Right ventricle myocardium superior (tissue), 1 donor: ENCODE data around the gene TBL3. TPM values are rescaled to one million over a fixed set of nuclear protein-coding genes. Genes with fewer than 3 reads are reported as not detected.
A peak's percentile ranks its signal among the peaks of the same experiment; 100 is the strongest.

Experiments
- ATAC-seq: fragments of 200-7000 bp; cut with Tn5 transposase; one replicate; pipeline ENCODE4 v1.9.1; 2020; ENCODE audit warnings: mild to moderate bottlenecking; ENCODE audit not compliant: poor library complexity
- DNase-seq: peaks from one replicate; pipeline ENCODE4 v3.0.0-alpha.2; 2020
- intact Hi-C: fragments of 100-400 bp; cut with DNase I; formaldehyde crosslinking; loops from one replicate; pipeline ENCODE4 v1.11.2; 2022
- total RNA-seq: library from RNA; stranded (reverse); fragmentation: NEBNext Ultra II Directional; extraction: Animal tissue kit (Norgen Biotek cat#: 25700); gene quantifications from one replicate; pipeline ENCODE4 v1.2.1, GENCODE V29; 2021
- donor health status: DM: no; HTN: yes; CAD: no; lungs with severe emphysema.

Gene TBL3
- total RNA-seq, 1 donor from 2014 or later = 20.3 TPM

DNA sequence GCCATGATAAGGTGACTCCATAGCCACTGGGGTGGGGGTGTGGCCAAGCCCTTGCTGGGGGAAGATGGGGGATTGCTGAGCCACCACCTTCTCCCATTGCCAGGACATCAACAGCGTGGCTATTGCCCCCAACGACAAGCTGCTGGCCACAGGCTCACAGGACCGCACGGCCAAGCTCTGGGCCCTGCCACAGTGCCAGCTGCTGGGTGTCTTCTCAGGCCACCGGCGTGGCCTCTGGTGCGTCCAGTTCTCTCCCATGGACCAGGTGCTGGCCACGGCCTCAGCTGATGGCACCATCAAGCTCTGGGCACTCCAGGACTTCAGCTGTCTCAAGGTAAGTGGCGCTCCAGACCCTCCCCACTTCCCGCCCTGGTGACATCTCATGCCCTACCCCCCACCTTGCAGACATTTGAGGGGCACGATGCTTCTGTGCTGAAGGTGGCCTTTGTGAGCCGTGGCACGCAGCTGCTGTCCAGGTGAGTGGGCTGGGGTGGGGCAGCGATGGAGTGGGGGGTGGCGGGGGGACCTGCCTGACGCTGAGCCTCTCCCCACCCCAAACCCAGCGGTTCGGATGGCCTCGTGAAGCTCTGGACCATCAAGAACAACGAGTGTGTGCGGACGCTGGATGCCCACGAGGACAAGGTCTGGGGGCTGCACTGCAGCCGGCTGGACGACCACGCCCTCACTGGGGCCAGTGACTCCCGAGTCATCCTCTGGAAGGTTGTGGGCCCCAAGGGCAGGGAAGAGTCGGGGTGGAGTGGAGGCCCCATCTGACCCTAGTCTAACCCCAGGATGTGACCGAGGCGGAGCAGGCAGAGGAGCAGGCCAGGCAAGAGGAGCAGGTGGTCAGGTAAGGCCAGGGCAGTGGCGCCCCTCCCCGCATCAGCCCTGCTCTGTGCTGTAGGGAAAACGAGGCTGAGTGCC lies 5.4 kb downstream of the TBL3 start:
- intact Hi-C loops = no loop called here
- no peak for DNase-seq
- ATAC-seq = no peak

DNA sequence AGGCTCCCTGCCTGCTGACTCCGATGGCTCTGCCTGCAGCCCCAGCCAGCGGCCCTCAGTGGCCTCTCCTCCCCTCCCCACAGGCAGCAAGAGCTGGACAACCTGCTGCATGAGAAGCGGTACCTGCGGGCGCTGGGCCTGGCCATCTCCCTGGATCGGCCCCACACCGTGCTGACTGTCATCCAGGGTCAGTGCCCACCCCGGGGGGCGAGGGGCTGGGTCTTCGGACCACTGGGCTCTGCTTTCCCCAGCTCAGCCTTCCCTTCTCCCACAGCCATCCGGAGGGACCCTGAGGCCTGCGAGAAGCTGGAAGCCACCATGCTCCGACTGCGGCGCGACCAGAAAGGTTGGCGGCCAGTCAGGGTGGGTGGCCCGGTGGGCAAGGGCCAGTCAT lies 6.0 kb downstream of the TBL3 start:
- ATAC-seq (no peak), DNase-seq (no peak)
- intact Hi-C loops = no loop called here

DNA sequence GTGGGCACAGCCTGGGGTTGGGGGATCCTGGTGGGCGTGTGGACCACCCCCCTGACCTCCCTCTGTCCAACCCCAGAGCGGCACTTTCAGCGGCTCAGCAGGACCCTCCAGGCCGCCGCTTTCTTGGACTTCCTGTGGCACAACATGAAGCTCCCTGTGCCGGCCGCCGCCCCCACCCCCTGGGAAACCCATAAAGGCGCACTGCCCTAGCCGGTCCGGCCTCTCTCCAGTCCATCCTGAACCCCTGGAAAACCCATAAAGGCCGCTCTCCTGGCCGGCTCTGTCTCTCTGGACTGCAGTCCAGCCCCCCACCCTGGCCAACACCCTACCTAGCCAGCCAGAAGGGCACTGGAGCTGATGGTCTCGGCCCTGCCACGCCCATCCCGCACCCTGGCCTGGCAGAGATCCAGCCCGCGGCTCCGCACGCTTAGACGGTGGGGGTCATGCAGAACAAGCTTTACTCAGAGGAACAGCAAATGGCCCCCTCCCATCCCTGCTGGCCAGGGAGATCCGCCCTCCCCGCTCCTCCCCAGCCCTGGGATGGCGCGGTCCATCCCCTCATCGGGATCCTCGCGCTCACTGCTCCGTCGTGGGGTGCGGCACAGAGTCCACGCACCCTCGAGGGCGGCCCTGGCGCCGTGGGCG lies 6.7 kb downstream of the TBL3 start:
- intact Hi-C loops = no loop called here
- ATAC-seq = no peak
- DNase-seq = no peak

DNA sequence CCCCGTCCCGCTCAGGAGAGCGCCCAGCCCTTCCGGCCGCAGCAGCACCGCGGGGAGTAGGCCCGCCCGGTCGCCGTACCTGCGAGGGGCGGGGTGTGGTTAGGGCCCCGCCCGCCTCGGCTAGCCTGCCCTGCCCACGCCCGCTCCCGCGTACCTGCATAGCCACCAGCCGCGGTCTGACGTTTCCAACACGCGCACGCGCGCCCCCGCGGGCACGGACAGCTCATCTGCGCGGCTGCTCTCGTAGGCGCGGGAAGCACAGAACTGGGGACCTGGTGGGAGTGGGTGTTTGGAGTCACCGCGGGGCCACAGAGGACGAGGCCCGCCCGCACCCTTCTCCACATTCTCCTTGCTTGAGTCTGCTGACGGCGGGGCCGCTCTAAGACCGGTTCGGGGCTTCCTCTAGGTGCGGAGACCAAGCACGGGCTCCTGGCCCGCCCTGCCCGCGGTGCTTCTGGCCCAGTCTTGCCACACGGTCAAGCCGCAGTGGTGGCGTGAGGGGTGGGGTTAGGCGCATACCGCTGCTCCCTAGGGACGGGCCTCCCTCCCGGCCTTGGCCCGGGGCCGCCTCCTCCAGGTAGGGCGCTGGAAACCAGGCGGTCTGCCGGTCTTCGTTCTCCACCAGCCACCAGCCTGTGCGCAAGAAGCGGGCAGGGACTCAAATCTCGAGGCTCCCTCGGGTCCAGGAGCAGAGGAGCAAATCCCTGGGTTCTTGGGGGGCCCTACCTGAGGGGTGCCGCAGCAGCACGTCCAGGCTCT lies 7.6 kb downstream of the TBL3 start:
- intact Hi-C loops = no loop called here
- DNase-seq (no peak), ATAC-seq (no peak)

DNA sequence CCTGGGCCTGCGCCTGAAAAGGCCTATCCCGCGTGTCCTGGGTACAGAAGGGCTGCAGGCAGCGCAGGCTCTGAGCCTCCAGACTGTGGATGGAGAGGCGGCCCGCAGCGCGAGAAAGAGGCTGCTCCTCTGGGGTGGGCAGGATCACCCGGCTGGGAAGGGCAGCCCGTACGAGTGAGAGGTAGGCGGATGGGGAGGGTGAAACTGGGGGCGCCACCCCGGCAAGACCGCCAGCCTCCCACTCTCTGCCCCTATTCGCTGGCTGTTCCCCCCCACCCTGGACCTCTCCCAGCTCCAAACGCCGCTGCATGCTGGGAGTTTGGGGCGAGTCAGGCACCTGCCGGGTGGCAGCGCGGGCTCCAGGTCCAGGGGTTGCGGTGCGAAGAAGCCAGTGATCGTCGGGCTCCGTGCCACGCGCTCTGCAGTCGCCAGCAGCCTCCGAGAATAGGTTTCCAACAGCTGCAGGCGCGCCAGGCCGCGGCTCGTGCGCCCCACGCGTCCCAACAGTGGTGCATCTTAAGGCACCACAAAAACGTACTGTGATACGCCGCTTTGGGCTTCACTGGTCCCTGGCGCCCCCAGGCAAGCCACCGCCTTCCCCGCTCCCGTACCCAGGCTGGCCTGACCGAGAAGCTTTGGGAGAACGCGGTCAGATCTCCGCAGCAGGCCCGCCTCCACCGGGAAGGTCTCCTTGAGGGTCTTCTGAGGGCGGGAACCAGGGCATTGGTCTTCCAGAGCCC lies 8.3 kb downstream of the TBL3 start:
- intact Hi-C loops = no loop called here
- ATAC-seq (no peak), DNase-seq (no peak)

DNA sequence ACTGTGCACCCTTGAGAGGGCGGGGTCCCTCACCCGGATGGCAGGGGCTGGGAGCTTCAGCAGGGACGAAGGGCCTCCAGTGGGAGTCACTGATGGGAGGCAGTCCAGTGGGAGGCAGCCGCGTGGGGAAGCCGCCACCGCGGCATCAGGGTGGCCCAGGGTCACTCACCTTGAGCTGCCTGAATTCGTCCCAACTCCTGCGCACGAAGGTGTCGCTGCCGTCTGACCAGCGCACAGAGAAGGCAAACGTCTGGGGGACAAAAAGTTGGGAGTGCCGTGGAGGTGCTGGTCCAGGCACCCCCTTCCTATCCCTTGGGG lies 8.9 kb downstream of the TBL3 start:
- ATAC-seq (no peak), DNase-seq (no peak)
- intact Hi-C loops = no loop called here

DNA sequence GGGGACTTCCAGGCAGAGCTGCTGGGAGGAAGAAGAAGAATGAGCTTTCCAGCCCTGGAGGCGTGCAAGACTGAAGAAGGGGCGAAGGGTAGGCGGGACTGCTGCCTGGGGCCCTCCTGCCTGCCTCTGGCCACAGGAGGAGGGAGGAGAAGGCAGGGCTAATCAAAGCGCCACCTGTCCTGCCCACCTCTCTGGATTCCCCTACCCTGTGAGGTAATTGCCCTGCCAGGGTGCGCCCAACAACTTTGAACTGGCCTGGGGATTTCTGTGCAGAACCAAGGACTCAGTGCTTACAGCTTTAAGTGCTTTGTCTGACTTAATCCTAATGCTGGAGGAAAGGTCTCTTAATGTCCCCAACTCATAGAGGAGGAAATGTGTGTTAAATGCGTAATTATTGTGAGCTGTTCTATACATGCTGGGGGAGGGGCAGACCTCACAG lies 9.6 kb downstream of the TBL3 start, which contains the start of gene NOXO1:
Gene NOXO1, minus strand, starts transcription at position 72 of the 439 bp plus-strand sequence. CDS start 290 bp downstream, outside the sequence.
- DNase-seq (no peak), ATAC-seq (no peak)
- intact Hi-C loops = no loop called here

DNA sequence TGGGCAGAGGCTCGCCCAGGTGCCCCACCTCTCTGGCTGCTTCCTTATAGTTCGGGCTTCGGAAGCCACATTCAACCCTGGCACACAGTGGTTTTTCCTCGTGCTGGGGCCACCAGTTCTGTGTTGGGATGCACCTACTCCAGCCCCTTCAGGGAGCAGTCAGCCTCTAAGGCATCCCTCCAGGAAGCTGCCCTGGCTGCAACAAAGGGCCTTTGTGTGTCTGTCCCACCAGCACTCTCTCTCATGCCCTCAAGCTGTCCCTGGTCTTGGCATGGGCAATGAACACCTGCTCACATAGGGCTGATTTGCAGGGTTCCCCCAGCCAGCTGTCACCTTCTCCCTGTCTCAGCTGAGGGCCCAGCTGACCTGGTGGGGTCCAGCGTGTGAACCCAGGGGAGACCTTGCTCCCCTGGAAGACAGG lies 10.2 kb downstream of the TBL3 start:
- no peak for DNase-seq
- no peak for ATAC-seq
- intact Hi-C loops = no loop called here

DNA sequence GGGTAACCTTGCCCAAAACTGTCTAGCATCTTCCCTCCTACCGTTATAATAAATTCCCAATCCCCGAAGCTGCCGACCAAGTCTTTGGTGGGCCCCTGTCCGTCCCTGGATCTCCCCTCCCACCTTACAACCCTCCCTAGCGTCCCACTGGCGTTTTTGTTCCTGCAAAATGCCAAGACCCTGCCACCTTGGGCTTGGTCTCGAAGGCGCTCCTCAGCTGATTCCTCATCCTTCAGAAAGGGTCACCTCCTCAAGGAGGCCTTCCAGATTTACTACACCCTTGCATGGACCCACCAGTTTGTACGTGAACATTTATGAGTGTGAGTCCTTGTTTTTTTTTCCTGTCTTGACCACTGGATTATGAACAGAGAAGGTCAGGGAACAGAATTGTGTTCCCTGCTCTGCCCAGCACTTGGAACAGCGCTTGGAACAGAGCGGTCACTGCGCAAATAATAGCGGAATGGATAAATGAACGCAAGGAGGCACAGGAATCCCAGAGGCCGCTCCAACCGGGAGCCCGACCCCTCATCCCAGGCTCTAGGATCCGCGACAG lies 11.2 kb downstream of the TBL3 start:
- intact Hi-C loops = no loop called here
- no peak for ATAC-seq
- no peak for DNase-seq

DNA sequence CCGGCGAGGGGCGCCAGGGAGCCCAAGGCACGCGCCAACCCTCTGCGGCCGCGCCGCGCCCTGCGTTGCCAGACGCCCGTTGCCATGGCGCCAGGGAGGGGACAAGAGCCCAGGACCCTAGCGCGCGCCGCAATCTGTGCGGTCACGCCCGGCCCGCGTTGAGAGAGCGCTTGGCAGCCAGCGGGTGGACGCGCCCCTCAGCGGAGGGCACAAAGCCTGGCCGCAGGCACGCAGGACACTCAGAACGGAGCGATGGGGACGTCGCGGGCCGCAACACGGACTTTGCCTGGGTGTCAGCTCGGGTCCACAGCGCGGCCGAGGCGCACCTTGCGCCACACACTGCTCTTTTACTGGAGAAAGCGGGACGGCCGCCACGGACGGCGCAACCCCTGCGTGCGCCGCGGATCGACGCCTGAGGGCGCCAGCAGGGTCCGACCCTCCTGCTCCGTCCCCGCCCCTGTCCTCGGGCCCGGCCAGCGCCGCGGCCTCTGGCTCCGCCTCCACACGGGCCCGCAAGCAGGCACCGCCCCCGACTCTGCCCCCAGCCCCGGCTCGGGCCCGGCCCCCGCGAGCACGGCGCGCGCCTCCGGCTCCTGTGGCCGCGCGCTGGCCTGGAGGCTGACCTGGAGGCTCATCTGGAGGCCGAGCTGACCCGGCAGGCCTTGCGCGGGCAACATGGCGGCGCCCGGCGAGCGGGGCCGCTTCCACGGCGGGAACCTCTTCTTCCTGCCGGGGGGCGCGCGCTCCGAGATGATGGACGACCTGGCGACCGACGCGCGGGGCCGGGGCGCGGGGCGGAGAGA lies 11.9 kb downstream of the TBL3 start, which contains the start of gene GFER:
Gene GFER, plus strand, starts transcription at position 650 of the 803 bp plus-strand sequence. Its CDS starts 26 bp downstream, at position 676.
- peak; percentile 95 for DNase-seq
- ATAC-seq = peak; percentile 96
- intact Hi-C loops = no loop called here

DNA sequence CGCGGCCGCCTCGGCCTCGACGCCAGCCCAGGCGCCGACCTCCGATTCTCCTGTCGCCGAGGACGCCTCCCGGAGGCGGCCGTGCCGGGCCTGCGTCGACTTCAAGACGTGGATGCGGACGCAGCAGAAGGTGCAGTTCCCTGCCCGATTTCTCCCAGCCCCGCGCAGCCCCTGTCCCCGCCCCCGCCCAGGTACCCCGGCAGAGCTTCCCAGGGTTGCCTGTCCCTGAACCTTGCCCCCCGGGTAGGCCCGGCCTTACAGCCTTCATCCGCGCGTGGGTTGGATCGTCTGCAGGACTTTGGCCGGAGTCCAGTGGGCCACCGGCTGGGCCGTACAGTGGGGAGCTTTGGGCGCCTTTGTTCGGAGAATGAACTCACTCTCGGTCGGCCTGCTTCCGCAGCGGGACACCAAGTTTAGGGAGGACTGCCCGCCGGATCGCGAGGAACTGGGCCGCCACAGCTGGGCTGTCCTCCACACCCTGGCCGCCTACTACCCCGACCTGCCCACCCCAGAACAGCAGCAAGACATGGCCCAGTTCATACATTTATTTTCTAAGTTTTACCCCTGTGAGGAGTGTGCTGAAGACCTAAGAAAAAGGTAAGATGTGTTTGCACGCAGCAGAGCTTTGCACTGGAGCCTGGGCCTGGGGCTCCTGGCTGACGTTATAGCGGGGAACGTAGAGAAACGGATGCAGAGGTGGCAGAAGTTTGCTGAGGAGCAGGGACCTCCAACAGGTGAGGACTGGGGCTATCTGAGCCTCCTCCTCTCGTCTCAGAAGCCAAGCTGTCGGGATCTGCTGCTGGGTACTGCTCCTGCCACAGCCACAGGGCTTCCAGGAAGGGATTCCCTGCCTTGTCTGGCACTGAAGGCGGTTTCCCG lies 12.7 kb downstream of the TBL3 start:
- no peak for DNase-seq
- peak; percentile 3 for ATAC-seq
- intact Hi-C loops = no loop called here

DNA sequence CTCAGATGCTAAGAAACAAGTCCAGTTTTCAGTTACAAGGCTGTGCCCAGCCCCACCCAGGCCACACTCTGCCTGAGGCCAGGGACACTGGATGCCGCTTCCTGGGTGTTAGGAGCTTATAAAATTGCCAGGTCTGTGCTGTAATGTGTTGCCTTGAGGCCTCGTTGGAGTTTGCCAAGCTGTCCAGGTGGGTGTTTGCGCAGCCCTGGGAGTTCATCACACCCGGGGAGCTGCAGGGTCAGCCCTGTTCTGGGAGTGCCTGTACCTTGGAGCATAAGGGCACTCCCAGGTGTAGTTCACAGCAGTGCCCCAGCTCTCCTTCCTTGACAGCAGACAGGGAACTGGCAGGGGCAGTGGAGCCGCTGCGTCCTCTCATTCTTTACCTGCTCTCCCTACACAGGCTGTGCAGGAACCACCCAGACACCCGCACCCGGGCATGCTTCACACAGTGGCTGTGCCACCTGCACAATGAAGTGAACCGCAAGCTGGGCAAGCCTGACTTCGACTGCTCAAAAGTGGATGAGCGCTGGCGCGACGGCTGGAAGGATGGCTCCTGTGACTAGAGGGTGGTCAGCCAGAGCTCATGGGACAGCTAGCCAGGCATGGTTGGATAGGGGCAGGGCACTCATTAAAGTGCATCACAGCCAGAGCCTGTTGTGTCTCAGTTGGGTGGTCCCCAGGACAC lies 13.8 kb downstream of the TBL3 start:
- DNase-seq (no peak), ATAC-seq (no peak)
- intact Hi-C loops = no loop called here

DNA sequence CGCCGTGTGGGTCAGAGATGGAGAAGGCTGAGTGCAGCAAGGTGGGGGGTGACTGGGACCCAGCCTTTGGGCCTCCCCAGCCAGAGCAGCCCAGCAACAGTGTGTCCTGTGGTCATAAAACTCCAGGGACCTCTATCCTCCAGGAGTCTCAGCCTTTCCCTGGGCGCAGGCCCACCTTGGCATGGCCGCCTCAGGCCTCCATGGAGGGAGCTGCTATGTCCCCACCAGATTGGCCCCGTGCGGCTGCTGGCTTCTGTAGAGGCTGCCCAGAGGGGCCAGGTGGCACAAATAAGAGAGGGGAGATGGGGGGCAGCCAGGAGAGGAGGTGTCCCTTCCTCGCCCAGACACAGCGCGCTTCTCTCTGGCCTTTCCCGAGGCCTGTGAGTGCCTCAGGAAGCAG lies 15.3 kb downstream of the TBL3 start:
- DNase-seq = no peak
- ATAC-seq = no peak
- intact Hi-C loops = no loop called here

DNA sequence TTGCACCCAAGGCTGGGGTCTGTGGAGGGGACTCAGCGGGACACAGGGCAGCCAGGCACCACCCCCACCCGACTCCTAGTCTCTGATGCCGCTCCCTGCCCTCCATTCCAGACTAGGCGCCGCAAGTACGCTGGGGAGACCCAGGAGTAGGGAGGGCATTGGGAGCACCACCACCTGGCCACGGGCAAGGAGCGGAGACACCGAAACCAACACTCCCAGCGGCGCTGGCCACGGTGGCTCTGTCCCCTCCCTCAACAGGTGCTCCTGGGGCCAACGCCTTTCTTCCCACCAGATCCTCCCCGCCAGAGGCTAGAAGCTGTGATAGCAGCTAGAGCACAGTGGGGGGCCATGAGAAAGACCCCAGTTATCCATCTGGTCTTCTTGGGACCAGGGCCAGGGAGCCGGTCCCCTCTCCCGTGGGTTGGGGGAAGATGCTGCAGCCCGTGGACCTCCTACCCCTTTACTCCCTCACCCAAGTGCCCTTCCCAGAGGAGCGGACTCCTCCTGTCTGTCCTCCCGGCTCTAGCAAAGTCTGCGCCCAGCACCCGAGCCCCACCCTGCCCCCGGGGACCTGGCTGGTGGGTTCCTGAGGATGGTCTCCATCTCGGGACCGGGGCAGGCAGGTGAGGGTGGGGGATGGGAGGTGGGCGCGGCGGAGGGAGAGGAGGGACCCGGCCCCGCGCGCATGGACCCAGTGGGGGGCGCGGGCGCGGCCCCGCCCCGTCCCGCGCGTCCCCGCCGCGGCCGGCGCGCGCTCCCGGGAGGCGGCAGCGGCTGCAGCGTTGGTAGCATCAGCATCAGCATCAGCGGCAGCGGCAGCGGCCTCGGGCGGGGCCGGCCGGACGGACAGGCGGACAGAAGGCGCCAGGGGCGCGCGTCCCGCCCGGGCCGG lies 17.6 kb downstream of the TBL3 start, which contains the start of gene SYNGR3:
Gene SYNGR3, plus strand, starts transcription at position 762 of the 892 bp plus-strand sequence. CDS start 133 bp downstream, outside the sequence.
- DNase-seq (no peak), ATAC-seq (no peak)
- intact Hi-C loops = no loop called here

DNA sequence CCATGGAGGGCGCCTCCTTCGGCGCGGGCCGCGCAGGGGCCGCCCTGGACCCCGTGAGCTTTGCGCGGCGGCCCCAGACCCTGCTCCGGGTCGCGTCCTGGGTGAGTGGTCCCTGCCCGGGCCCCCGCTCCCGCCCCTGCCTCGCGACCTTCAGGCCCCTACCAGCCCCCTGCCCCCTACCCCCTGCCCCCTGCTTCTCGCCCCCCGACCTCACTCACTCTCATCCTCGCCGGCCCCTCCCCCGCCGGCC lies 18.2 kb downstream of the TBL3 start:
- intact Hi-C loops = no loop called here
- DNase-seq (no peak), ATAC-seq (no peak)
